Activated CD8-positive, alpha-beta T cell treated with anti-CD3 and anti-CD28 coated beads for 36 hours (primary cell): ENCODE measurements around the gene PRKN. TPM values are rescaled to one million over a fixed set of nuclear protein-coding genes. Genes with fewer than 3 reads are reported as not detected.

Experiments used
- ATAC-seq: fragments of 200-7000 bp; cut with Tn5 transposase; one replicate; pipeline ENCODE4 v1.10.0; 2021; ENCODE audit warnings: mild to moderate bottlenecking, moderate library complexity
- CTCF ChIA-PET: fragments of 350-600 bp; sonication (Branson Sonifier 250); formaldehyde crosslinking; loops from one replicate; lab custom pipeline; 2021; ENCODE audit warnings: antibody characterized with exemption; lab: Charles Lee
- POLR2A ChIA-PET: fragments of 350-600 bp; sonication (Branson Sonifier 250); formaldehyde crosslinking; loops from one replicate; lab custom pipeline; 2021; ENCODE audit warnings: antibody characterized with exemption; lab: Charles Lee
- DNase-seq: peaks from one replicate; pipeline ENCODE4 v3.0.0-alpha.2; 2020
- H3K27ac Mint-ChIP-seq: one replicate; pipeline ENCODE4 v1.8.0; 2021; ENCODE audit warnings: mild to moderate bottlenecking, mixed read lengths
- H3K27me3 Mint-ChIP-seq: one replicate; pipeline ENCODE4 v1.8.0; 2021; ENCODE audit warnings: mixed read lengths
- H3K36me3 Mint-ChIP-seq: one replicate; pipeline ENCODE4 v1.8.0; 2021; ENCODE audit warnings: low read depth, mixed read lengths
- H3K4me1 Mint-ChIP-seq: one replicate; pipeline ENCODE4 v1.8.0; 2021; ENCODE audit warnings: low read depth, mixed read lengths
- H3K4me3 Mint-ChIP-seq: one replicate; pipeline ENCODE4 v1.8.0; 2021; ENCODE audit warnings: mild to moderate bottlenecking, moderate library complexity, mixed read lengths
- H3K9me3 Mint-ChIP-seq: one replicate; pipeline ENCODE4 v1.8.0; 2021; ENCODE audit warnings: mixed read lengths
- CTCF ChIP-seq: fragments of 200-600 bp; IDR thresholded peaks from one replicate; pipeline ENCODE4 v1.8.0; 2022; ENCODE audit warnings: antibody characterized with exemption, mild to moderate bottlenecking
- intact Hi-C: fragments of 100-400 bp; cut with micrococcal nuclease; formaldehyde crosslinking; loops from one replicate; pipeline ENCODE4 v1.10.0; 2022
- total RNA-seq, 2 experiments: library from RNA; stranded (reverse); gene quantifications; one replicate each; pipeline ENCODE4 v1.2.3, GENCODE V29; 2021

PRKN gene
- total RNA-seq, 2 experiments from 2014 or later = 1.2 to 1.4 TPM

- peak; percentile 79 for DNase-seq
- no peaks in the 10 kb centered on the region for H3K9me3 Mint-ChIP-seq
- no peaks in the 10 kb centered on the region for H3K36me3 Mint-ChIP-seq
- H3K4me3 Mint-ChIP-seq = no peak overlapping the region
- no peaks in the 10 kb centered on the region for H3K27me3 Mint-ChIP-seq
- H3K4me1 Mint-ChIP-seq = no peaks in the 10 kb centered on the region
- CTCF ChIA-PET = interaction anchor here (0.6 to 6.9 kb wide), 33 partner anchors 9 to 703 kb away, joined by 3 to 259 read pairs (median 4); no protein-coding TSS in a partner anchor
- TF ChIP-seq CTCF = peak; percentile 97
- intact Hi-C loops = loop anchor here (5.0 kb wide), 3 partner anchors 232 to 642 kb away; no protein-coding TSS in a partner anchor
- POLR2A ChIA-PET = no interaction called here
- no peak overlapping the region for H3K27ac Mint-ChIP-seq
- ATAC-seq = peak; percentile 70
These were observed 1353.6 kb downstream of the PRKN start for GRCh38 chr6:161373905-161374451.

- Mint-ChIP-seq H3K27ac (no peak overlapping the region), H3K36me3 (no peaks in the 10 kb centered on the region), H3K27me3 (no peaks in the 10 kb centered on the region), H3K9me3 (no peaks in the 10 kb centered on the region), H3K4me3 (no peak overlapping the region), H3K4me1 (no peaks in the 10 kb centered on the region)
- ChIA-PET CTCF (interaction anchor here (0.9 to 6.9 kb wide), 8 partner anchors 10 to 622 kb away, joined by 3 to 259 read pairs (median 6); no protein-coding TSS in a partner anchor), POLR2A (interaction anchor here (0.6 kb wide), 1 partner anchor 221 kb away, joined by 3 read pairs; no protein-coding TSS in a partner anchor)
- intact Hi-C loops = loop anchor here (5.0 kb wide), 3 partner anchors 230 to 640 kb away; no protein-coding TSS in a partner anchor
- DNase-seq (no peak), ATAC-seq (no peak)
- no peak for TF ChIP-seq CTCF
These were observed 1355.2 kb downstream of the PRKN start for GRCh38 chr6:161372422-161372793.

- DNase-seq (peak; percentile 71), ATAC-seq (peak; percentile 87)
- Mint-ChIP-seq H3K36me3 (no peaks in the 10 kb centered on the region), H3K27ac (no peak overlapping the region), H3K27me3 (no peaks in the 10 kb centered on the region), H3K9me3 (no peaks in the 10 kb centered on the region), H3K4me1 (no peaks in the 10 kb centered on the region), H3K4me3 (no peak overlapping the region)
- TF ChIP-seq CTCF = peak; percentile 82
- ChIA-PET CTCF (interaction anchor here (0.6 to 6.9 kb wide), 78 partner anchors 10 to 649 kb away, joined by 3 to 259 read pairs (median 4); no protein-coding TSS in a partner anchor), POLR2A (no interaction called here)
- intact Hi-C loops = loop anchor here (1.0 to 5.0 kb wide), 4 partner anchors 229 to 639 kb away; no protein-coding TSS in a partner anchor
These were observed 1356.7 kb downstream of the PRKN start for GRCh38 chr6:161370880-161371279.

GRCh38 chr6:161369339-161369738 lies 1358.2 kb downstream of the PRKN start:
- no peak for TF ChIP-seq CTCF
- no peaks in the 10 kb centered on the region for H3K27me3 Mint-ChIP-seq
- H3K36me3 Mint-ChIP-seq = no peaks in the 10 kb centered on the region
- DNase-seq = no peak
- intact Hi-C loops = no loop called here
- ChIA-PET POLR2A (no interaction called here), CTCF (interaction anchor here (0.6 to 2.9 kb wide), 2 partner anchors 243 to 439 kb away, joined by 3 to 21 read pairs; no protein-coding TSS in a partner anchor)
- no peaks in the 10 kb centered on the region for H3K4me1 Mint-ChIP-seq
- H3K27ac Mint-ChIP-seq = no peak overlapping the region
- H3K9me3 Mint-ChIP-seq = no peaks in the 10 kb centered on the region
- ATAC-seq = no peak
- no peak overlapping the region for H3K4me3 Mint-ChIP-seq

- no peak overlapping the region for H3K4me3 Mint-ChIP-seq
- no peak for ATAC-seq
- ChIA-PET CTCF (interaction anchor here (2.9 kb wide), 1 partner anchor 438 kb away, joined by 21 read pairs; no protein-coding TSS in a partner anchor), POLR2A (interaction anchor here (0.6 kb wide), 1 partner anchor 1445 kb away, joined by 3 read pairs; no protein-coding TSS in a partner anchor)
- no peaks in the 10 kb centered on the region for H3K27me3 Mint-ChIP-seq
- TF ChIP-seq CTCF = no peak
- peaks cover under 1% of the 10 kb centered on the region for H3K9me3 Mint-ChIP-seq
- H3K27ac Mint-ChIP-seq = no peak overlapping the region
- no peaks in the 10 kb centered on the region for H3K4me1 Mint-ChIP-seq
- H3K36me3 Mint-ChIP-seq = no peaks in the 10 kb centered on the region
- DNase-seq = no peak
- intact Hi-C loops = no loop called here
These were observed 1359.1 kb downstream of the PRKN start for GRCh38 chr6:161368514-161368913.
